GM21381 (cell line): ENCODE data around the gene RHOBTB3.
A peak's percentile ranks its signal among the peaks of the same experiment; 100 is the strongest.
"Not testable (repeated sequence)": the region's sequence is repeated elsewhere in the genome, so short reads cannot be mapped to it uniquely, and the experiment has no call there.

Experiments
- ATAC-seq: cut with Tn5 transposase; IDR thresholded peaks from one replicate; pipeline ENCODE4 v1.9.1; 2021; ENCODE audit warnings: mild to moderate bottlenecking, moderate library complexity; ENCODE audit not compliant: unreplicated experiment

Gene RHOBTB3, protein sequence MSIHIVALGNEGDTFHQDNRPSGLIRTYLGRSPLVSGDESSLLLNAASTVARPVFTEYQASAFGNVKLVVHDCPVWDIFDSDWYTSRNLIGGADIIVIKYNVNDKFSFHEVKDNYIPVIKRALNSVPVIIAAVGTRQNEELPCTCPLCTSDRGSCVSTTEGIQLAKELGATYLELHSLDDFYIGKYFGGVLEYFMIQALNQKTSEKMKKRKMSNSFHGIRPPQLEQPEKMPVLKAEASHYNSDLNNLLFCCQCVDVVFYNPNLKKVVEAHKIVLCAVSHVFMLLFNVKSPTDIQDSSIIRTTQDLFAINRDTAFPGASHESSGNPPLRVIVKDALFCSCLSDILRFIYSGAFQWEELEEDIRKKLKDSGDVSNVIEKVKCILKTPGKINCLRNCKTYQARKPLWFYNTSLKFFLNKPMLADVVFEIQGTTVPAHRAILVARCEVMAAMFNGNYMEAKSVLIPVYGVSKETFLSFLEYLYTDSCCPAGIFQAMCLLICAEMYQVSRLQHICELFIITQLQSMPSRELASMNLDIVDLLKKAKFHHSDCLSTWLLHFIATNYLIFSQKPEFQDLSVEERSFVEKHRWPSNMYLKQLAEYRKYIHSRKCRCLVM

DNA sequence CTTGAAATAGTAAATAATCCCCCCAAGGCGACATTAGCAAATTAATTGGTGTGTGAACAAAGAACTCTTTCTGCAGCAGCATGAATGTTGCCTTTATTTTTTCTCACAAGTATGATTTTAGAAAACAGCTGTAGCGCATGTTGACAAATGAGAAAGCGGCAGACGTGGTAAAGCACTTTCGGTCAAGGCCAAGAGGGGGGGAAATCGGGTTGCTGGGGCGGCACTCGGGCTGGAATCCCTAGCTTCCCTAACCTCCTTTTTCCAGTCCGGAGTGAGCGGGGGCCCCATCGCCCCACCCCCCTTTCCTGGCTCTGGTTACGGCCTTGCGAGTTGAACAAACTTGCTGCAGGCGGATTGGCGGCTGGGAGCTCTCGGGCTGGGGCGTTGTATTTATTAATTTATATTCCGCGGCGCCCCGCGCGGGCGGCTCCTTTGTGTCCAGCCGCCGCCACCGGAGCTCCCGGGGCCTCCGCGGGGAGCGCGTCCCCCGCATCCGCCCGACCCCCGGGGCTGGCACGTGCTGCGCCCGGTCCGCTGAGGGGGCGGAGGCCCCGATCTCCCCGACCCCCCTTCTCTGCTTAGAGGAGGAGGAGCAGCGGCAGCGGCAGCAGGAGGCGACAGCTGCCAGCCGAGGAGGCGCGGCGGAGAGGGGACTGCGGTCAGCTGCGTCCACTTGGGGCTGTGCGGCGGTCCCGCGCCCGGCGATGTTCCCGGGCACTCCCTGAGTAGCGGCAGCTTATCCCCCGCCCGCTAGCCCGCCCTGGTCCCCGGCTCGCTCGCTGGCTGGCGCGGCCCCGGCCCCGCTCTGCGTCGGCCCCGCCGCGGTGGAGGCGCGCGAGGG, at the start of gene RHOBTB3:
RHOBTB3 (plus strand) TSS at position 607 of the 841 bp plus-strand sequence. CDS start 347 bp downstream, outside the sequence.
- ATAC-seq = peak; percentile 43

DNA sequence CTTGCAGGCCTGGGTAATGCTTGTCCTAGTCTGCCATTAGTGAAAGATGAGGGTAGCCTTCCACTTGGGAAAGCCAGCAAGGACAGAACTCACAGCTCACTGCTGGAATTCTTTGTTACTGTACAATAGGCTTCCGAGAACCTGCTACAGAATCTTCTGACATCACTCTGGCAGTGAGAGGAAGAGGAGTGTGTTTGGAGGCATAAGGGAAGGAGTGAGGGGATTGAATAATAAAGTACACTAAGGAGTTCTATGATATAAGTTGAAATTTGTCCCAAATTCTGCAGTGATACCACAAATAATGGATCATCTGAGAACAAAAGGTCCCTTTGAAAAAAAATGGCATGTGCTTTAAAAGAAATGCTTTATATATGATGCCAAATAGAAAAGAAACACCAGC, 48.2 kb upstream of the RHOBTB3 start, which contains the start of gene SPATA9:
SPATA9 (minus strand) TSS at position 101 of the 400 bp plus-strand sequence. CDS start 137 bp downstream, outside the sequence.
- ATAC-seq = no peak

DNA sequence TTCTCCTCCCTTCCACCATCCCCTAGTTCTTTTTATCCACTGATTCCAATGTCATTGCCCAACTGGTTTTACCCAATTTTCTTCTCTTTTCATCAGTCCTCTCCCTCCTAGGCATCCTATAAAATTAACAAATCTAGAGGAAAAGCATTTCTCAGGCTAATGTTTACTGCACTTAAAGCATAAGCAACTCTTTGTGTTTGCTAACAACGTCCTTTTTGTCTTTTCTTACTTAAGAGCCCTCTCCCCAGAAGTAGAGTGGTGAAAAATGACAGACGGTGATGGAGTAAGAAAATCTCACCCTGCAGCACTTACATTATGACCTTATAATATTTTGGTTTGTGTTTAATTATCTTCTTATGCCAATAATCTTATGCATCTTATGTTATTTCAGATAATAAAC, 46.8 kb upstream of the RHOBTB3 start:
- no peak for ATAC-seq

DNA sequence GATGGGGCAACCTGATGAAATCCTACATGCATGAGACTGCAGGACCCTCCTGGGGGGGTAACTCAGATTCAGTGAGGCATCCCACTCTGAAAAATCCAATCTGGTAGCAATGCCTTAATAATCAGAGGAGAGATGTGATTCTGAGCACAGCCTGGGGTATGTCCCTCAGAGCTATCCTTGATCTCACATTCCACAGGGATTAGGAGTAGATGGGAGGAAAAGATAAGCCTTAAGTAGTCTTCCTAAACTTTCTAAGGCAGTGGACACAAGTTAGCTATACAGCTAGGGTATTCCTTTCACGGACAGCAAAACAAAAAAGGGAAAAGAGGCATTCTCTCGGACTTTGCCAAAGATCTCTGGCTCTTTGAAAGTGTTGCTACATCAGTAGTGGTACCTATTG, 44.5 kb upstream of the RHOBTB3 start:
- no peak for ATAC-seq

DNA sequence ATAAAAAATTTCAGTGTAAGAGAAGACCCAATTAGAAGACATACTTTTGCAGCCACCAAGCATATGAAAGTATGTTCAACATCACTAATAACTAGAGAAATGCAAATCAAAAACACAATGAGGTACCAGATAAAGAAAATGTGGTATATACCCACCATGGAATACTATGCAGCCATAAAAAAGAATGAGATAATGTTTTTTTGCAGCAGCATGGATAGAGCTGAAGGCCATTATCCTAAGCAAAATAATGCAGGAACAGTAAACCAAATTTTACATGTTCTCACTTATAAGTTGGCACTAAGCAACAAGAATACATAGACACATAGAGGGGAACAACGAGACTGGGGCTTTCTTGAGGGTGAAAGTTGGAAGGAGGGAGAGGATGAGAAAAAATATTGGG, 41.5 kb upstream of the RHOBTB3 start:
- ATAC-seq = no peak

DNA sequence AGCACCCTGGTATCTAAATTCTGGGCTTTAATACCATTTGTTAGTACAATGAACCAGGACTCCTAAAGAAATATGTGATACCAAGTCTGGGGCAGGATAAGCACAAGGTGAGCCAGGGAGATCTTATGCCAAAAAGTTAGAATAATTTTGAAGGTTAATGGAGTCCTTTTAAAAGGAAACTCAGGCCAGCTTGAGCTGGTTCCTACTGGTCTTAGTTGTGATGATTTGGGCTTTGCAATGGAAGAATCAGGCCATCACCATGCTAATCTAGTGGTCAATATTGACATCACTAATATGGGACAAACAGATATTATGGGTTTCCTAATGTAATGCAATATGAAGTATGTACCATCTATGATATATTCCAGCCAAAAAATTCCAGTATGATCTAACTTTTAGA, 40.8 kb upstream of the RHOBTB3 start:
- ATAC-seq = no peak

DNA sequence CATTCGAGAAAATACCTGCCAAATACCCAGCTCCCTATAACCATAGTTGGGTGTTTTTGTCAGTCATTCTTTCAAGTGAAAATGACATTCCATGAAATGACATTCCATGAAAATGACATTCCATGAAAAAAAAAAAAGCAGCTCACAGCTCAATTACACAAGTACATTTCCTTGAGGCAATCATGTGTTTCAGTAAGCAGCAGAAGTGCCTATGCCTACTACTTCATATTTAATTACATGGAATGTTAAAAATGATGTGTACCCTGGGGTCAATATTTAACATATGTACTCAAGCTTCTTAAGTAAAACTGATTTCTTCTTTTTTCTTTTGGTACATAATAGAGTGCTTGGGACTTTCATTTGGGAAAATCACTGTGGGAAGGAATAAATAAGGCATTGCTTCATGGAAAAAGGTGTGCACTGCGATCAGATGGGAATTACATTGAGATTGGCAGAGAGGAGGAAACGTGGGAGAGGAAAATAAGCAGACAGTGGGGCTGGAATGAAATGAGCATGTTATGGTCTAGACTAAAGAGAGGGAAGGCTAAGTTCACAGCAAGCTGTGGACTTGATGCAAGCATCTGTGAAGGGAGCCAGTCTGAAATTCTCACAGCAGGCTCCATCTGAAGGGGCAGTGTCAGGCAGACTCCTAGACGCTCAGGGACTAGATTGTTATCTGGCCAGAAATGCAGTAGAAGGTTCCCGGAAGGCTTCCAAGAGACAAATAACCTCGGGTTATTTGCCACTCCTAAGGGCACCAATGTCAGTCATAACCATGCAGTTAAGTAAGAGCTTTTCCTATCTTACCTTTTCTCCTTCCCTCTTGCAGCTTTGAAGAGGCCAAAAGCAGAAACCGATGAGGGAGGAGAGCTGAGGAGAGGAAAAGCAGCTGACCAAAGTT, 33.1 kb upstream of the RHOBTB3 start:
- ATAC-seq = no peak

DNA sequence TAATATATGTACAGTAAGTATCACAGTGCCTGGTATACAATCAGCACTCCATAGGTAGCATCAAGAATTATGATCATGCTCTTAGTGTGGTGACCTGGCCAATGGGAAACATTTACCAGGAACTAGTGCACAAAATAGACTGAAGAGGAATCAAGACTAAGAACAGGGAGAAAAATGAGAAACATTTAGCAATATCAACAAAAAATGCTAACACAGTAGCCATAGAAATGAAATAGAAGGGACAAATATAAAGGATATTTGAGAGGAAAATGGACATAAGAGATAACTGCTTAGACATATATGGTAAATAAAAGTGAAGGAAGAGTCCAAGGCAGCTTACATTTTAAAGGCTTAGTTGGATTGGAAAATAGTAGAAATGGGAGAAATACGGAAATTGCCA, 31.8 kb upstream of the RHOBTB3 start:
- ATAC-seq = no peak

DNA sequence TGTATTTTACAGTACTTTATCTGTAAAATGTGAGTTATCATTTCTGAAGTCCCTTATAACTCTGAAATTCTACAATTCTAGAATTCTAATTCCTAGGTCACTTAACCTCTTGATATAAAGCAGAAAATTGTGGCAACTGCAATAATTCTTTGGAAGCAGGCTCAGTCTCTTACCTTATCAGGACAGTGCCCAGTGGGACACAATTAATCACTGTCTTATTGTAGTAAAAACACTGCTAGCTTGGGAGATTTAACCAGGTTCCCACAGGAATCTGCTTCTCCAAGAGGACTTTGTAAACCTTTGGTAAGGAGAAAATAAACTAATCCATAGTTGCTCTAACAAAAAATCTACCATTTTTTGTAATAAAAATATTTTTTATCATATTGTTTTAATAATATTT, 30.1 kb upstream of the RHOBTB3 start:
- no peak for ATAC-seq

DNA sequence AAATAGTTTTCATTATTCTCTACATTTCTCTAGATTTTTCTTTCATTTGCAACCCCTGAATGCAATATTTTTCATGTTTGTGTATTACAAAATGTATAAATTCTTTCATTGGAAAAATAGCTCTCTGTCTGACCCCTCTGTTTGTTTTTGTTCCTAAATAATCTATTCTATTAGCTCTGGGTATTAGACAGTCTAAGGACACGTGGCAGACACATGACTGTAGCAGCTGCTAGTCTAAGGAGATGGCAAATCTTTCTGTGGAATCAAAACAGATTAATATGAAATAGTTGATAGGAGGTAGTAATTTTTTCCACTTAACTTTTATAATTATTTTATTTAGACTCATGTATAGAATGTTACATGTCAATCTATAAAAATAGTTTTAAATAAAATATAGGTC, 27.0 kb upstream of the RHOBTB3 start:
- no peak for ATAC-seq

DNA sequence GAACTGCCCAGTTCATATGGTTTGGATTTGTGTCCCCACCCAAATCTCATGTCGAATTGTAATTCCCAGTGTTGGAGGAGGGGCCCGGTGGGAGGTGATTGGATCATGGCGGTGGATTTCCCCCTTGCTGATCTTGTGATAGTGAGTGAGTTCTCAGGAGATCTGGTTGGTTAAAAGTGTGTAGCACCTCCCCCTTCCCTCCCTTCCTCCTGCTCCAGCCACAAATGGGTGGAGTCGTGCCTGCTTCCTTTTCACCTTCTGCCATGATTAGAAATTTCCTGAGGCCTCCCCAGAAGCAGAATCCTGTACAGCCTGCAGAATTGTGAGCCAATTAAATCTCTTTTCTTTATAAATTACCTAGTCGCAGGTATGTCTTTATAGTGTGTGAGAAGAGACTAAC, 24.9 kb upstream of the RHOBTB3 start:
- not testable (repeated sequence) for ATAC-seq

DNA sequence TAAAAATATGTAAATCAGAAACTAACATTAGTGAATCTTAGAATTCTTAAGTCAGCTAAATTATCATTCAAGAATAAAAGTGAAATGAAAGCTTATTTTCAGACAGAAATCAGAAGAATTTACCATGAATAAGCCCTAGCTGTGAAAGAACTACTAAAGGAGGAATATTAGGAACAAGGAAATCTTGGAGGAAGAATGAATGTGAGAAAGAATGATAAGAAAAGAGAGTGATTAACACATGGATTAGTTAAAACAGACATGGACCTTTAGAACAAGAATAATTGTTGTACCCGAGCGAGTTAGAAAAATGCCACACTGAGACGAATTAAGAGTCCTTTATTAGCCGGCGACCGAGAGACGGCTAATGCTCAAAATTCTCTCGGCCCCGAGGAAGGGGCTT, 24.1 kb upstream of the RHOBTB3 start:
- no peak for ATAC-seq

DNA sequence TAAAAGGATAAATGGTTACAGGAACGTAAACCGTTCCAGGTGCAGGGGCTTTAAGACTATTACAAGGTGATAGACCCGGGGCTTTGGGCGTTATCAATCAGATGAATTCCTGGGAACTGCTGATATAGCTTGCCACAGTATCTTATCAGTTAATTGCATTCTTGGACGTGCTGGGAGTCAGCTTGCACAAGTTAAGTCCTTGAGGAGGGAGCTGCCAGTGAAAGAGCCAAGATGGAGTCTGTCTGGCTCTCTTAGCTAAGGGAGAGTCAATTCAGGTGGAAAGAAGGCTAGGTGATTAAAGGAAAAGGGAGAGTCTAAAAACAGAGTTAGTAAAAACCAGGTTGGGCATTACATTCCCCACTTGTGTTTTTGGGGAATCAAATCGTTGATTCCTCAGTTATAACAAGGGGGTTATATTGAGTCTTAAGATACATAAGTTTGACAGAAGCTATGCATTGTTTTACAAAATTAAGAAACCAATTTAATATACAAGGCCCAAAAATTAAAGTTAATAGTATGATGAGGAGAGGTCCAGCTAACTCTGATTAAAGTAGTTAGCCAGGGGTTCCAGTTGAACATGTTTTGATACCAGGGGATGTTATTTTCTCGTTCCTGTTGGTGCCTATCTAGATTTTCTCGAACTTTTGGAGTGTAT, 23.5 kb upstream of the RHOBTB3 start:
- not testable (repeated sequence) for ATAC-seq

DNA sequence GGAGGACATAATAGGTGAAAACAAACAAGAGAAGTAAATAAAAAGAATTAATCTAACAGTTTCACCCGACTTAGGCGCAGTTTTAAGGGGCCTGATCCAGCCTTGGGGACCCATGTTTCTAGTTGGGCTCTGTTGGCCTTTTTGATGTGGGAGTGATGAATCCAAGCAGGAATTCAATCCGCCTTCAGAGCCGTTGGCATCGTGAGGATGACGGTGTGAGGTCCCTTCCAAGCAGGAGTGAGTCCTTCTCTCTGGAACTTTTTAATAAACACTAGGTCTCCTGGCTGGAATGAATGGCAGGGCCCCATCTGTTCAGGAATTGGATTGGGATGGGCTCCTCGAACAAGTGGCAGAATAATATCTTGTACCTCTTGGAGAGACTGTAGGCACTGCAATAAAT, 22.3 kb upstream of the RHOBTB3 start:
- ATAC-seq = no peak

DNA sequence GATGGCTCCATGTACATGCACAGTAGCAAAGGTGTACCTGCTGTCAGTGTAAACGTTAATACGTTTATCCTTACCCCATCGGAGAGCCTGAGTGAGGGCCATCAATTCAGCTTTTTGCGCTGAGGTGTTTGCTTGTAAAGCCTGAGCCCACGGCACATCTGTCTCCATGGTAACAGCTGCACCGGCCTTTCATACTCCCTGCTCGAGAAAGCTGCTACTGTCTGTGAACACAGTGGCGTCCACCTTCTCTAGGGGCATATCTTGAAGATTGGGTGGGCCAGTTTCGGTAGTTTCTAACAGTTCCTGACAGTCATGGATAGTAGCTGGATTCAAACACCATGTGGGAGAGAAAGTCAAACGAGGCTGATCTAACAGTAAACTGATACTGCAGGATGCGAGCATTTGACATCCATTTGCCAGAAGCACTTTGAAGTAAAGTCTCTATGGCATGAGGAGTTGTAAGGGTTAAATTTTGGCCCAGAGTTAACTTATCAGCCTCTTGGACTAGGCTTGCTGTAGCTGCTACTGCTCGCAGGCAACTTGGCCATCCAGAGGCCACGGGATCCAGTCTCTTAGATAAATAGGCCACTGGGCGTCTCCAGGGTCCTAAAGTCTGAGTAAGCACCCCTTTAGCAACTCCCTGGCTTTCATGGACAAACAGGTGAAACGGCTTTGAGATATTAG, 21.0 kb upstream of the RHOBTB3 start:
- no peak for ATAC-seq

DNA sequence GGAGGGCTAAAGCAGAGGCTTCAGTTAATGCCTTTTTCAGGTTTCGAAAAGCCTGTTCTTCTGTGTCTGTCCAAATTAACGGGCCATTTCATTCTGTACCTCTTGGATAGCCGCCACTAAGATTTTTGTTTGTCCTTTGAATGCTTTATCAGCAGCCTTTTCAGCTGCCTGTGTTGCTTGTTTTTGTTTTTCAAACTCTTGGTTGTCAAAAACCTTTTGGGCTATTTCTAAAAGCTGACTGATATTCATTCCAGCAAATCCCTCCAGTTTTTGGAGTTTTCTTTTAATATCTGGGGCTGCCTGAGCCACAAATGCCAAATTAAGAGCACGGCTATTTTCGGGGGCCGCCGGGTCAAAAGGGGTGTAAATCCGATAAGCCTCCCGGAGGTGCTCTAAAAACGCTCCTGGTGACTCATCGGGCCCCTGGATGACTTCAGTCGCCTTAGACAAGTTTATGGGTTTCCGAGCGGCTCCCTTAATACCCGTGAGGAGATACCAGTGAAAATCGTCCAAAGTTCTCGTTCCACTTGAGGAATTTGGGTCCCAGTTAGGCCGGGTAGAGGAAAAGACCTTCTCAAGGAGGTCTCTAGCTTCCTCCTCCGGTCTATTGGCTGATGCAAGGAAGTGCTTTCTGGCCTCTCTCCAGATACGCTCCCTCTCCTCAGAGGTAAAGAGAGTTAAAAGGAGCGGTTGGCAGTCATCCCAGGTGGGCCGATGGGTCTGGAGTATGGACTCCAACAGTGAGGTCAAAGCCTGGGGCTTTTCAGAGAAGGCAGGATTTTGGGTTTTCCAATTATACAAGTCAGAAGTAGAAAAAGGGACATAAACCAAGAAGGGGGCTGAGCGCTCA, 20.3 kb upstream of the RHOBTB3 start:
- ATAC-seq = not testable (repeated sequence)

DNA sequence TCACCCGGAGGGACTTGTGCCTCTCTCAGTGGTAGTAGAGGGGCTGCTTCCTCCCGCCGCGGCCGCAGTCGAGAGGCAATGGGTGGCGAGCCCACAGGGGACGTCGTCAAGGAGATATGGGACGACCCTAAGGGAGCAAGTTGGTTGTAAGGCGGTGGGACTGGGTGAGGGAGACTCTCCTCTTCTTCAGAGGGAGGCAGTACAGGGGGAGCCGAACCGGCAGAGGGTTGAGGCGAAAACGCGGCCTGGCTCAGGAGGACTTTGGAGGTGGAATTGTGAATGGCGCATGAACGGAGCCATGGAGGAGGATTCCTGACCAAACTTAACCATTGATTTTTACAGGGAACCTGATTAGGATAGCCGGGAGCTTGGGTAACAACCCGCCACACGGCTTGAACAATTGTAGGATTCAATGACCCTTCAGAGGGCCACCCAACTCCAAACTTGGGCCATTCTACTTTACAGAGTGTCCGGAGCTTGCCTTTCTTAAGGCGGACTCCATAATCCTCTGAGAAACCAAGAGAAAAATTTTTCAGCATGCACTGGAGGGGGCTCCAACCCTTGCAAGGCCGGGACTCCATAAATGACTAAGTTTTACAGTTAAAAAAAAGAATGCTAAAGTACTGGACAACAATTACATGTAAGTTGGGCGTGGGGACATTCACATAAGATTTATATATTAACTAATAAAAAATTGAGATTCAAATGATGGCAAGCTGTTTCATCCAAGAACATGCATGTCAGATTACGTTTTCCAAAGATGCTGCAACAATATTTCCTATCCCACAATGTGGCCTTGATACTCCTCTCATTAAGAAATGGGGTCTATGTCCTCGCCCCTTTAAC, 19.4 kb upstream of the RHOBTB3 start:
- ATAC-seq = no peak
